Esophagus muscularis mucosa (tissue), 3 donors: ENCODE data around the gene CST4.

ENCODE experiments used
- POLR2A ChIP-seq: fragments of 450-650 bp; IDR thresholded peaks from one replicate; pipeline ENCODE4 v1.6.1; 2017; ENCODE audit warnings: antibody characterized with exemption, moderate library complexity, mild to moderate bottlenecking, low read depth
- POLR2AphosphoS5 ChIP-seq, 2 donors: sonication (generic); formaldehyde crosslinking; IDR thresholded peaks; one replicate each; pipeline ENCODE4 v1.6.1; 2017; ENCODE audit warnings: antibody characterized with exemption in 2 of 2
- TF ChIP-seq, protein P1 (sequence below), 3 experiments: fragments of 200-600 bp in 2 of 3; fragments of 450-650 bp in 1 of 3; sonication (generic) in 2 of 3; IDR thresholded peaks; one replicate each; pipeline ENCODE4 v1.5.1; 2017 to 2019; ENCODE audit warnings: antibody characterized with exemption in 3 of 3, mild to moderate bottlenecking in 2 of 3, moderate library complexity in 1 of 3

DNA sequence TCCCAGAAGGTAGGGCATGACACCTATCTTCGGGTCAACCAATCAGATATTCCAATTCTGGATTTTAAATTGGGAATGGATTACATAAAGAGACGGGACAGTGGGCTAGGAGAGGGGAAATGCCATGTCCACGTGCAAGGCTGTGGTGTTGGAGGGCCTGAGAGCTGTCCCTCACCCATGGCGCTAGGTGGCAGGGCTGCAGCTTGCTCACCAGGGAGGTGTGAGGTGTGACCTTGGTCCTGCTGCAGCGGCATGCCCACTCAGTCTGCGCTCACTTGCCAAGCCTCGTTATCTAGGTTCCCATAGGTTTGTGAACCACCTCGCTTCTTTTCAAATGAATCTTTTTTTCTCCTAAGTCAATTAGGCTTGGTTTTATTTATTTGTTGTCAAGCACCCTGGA lies 31.6 kb downstream of the CST4 start:
- TF ChIP-seq, protein P1, sequence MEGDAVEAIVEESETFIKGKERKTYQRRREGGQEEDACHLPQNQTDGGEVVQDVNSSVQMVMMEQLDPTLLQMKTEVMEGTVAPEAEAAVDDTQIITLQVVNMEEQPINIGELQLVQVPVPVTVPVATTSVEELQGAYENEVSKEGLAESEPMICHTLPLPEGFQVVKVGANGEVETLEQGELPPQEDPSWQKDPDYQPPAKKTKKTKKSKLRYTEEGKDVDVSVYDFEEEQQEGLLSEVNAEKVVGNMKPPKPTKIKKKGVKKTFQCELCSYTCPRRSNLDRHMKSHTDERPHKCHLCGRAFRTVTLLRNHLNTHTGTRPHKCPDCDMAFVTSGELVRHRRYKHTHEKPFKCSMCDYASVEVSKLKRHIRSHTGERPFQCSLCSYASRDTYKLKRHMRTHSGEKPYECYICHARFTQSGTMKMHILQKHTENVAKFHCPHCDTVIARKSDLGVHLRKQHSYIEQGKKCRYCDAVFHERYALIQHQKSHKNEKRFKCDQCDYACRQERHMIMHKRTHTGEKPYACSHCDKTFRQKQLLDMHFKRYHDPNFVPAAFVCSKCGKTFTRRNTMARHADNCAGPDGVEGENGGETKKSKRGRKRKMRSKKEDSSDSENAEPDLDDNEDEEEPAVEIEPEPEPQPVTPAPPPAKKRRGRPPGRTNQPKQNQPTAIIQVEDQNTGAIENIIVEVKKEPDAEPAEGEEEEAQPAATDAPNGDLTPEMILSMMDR (IDR thresholded peaks at IDR 0.05): no peak
- no peak for TF ChIP-seq POLR2A
- TF ChIP-seq POLR2AphosphoS5 (IDR thresholded peaks at IDR 0.05): no peak
